Nephron progenitor cell (in vitro differentiated cells): ENCODE measurements around the gene SIX2.

Experiments
- DNase-seq: peaks from one replicate; pipeline ENCODE4 v3.0.0; 2021
- H3K27ac Mint-ChIP-seq: 2 replicates; pipeline ENCODE4 v1.8.0; 2021; ENCODE audit warnings: mild to moderate bottlenecking, moderate library complexity, mixed read lengths
- H3K27me3 Mint-ChIP-seq: 2 replicates; pipeline ENCODE4 v1.8.0; 2021; ENCODE audit warnings: mild to moderate bottlenecking, low read depth, mixed read lengths; ENCODE audit not compliant: poor library complexity
- H3K36me3 Mint-ChIP-seq: 2 replicates; pipeline ENCODE4 v1.8.0; 2021; ENCODE audit warnings: low read depth, mixed read lengths
- H3K4me1 Mint-ChIP-seq: 2 replicates; pipeline ENCODE4 v1.8.0; 2021; ENCODE audit warnings: mixed read lengths
- H3K4me3 Mint-ChIP-seq: 2 replicates; pipeline ENCODE4 v1.8.0; 2021; ENCODE audit warnings: mild to moderate bottlenecking, moderate library complexity, mixed read lengths
- H3K9me3 Mint-ChIP-seq: 2 replicates; pipeline ENCODE4 v1.8.0; 2021; ENCODE audit warnings: mild to moderate bottlenecking, moderate library complexity, mixed read lengths
- TF ChIP-seq, protein P1 (sequence below): fragments of 200-600 bp; sonication (generic); IDR thresholded peaks from 2 replicates; pipeline ENCODE4 v1.5.0; 2021; ENCODE audit warnings: antibody characterized with exemption

SIX2 gene

GRCh38 chr2:44962176-44962695, 47.0 kb downstream of the SIX2 start:
- H3K4me1 Mint-ChIP-seq, result peaks cover 5% of the 10 kb centered on the region
- TF ChIP-seq, protein P1, sequence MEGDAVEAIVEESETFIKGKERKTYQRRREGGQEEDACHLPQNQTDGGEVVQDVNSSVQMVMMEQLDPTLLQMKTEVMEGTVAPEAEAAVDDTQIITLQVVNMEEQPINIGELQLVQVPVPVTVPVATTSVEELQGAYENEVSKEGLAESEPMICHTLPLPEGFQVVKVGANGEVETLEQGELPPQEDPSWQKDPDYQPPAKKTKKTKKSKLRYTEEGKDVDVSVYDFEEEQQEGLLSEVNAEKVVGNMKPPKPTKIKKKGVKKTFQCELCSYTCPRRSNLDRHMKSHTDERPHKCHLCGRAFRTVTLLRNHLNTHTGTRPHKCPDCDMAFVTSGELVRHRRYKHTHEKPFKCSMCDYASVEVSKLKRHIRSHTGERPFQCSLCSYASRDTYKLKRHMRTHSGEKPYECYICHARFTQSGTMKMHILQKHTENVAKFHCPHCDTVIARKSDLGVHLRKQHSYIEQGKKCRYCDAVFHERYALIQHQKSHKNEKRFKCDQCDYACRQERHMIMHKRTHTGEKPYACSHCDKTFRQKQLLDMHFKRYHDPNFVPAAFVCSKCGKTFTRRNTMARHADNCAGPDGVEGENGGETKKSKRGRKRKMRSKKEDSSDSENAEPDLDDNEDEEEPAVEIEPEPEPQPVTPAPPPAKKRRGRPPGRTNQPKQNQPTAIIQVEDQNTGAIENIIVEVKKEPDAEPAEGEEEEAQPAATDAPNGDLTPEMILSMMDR, result no peak
- no peaks in the 10 kb centered on the region for H3K36me3 Mint-ChIP-seq
- H3K4me3 Mint-ChIP-seq, result no peak overlapping the region
- no peak overlapping the region for H3K27ac Mint-ChIP-seq
- H3K9me3 Mint-ChIP-seq, result no peaks in the 10 kb centered on the region
- DNase-seq, result no peak
- peaks cover 98% of the 10 kb centered on the region for H3K27me3 Mint-ChIP-seq

DNA sequence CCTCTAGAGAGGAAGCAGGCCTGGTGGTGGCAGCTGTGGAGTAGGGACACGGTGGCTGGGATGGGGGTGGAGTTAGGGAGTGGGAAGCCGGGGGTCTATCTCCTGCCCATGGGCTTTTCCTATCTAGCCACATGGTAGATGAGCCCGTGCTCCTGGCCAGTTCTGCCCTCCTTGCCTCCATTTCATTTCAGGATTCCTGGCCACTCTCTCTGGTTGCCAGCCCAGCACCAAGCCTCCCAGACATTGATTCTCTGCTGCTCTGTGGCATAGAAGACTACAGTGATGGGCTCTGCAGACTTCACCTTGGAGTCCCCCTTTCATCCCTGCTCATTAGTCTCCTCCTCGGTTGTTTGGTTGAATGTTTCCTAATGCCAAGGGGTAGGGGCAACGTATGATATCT, 48.4 kb downstream of the SIX2 start:
- DNase-seq, result no peak
- H3K4me3 Mint-ChIP-seq, result no peak overlapping the region
- no peak overlapping the region for H3K27ac Mint-ChIP-seq
- TF ChIP-seq, protein P1, result no peak
- H3K4me1 Mint-ChIP-seq, result peaks cover 14% of the 10 kb centered on the region
- H3K9me3 Mint-ChIP-seq, result no peaks in the 10 kb centered on the region
- H3K36me3 Mint-ChIP-seq, result no peaks in the 10 kb centered on the region
- H3K27me3 Mint-ChIP-seq, result peaks cover 98% of the 10 kb centered on the region

GRCh38 chr2:44959855-44960254, 49.4 kb downstream of the SIX2 start:
- no peak for DNase-seq
- Mint-ChIP-seq H3K27me3 (peaks cover 100% of the 10 kb centered on the region), H3K4me1 (peaks cover 21% of the 10 kb centered on the region), H3K36me3 (no peaks in the 10 kb centered on the region), H3K4me3 (no peak overlapping the region), H3K27ac (no peak overlapping the region), H3K9me3 (no peaks in the 10 kb centered on the region)
- TF ChIP-seq, protein P1, result no peak

- peaks cover 38% of the 10 kb centered on the region for H3K4me1 Mint-ChIP-seq
- peaks cover 100% of the 10 kb centered on the region for H3K27me3 Mint-ChIP-seq
- TF ChIP-seq, protein P1, result no peak
- peaks cover 4% of the 10 kb centered on the region for H3K9me3 Mint-ChIP-seq
- H3K36me3 Mint-ChIP-seq, result no peaks in the 10 kb centered on the region
- H3K27ac Mint-ChIP-seq, result no peak overlapping the region
- H3K4me3 Mint-ChIP-seq, result no peak overlapping the region
- no peak for DNase-seq
These were observed 51.5 kb downstream of the SIX2 start for GRCh38 chr2:44957656-44958327.

GRCh38 chr2:44956843-44957242, 52.4 kb downstream of the SIX2 start:
- H3K27ac Mint-ChIP-seq, result no peak overlapping the region
- peaks cover 4% of the 10 kb centered on the region for H3K9me3 Mint-ChIP-seq
- H3K4me3 Mint-ChIP-seq, result no peak overlapping the region
- H3K27me3 Mint-ChIP-seq, result peaks cover 100% of the 10 kb centered on the region
- DNase-seq, result no peak
- H3K4me1 Mint-ChIP-seq, result peaks cover 40% of the 10 kb centered on the region
- TF ChIP-seq, protein P1, result no peak
- H3K36me3 Mint-ChIP-seq, result no peaks in the 10 kb centered on the region
